ENCODE data around the gene LRIT3. TPM values are rescaled to one million over a fixed set of nuclear protein-coding genes. Genes with fewer than 3 reads are reported as not detected.
A peak's percentile ranks its signal among the peaks of the same experiment; 100 is the strongest.

Gene LRIT3
- total RNA-seq, 1 experiment from 2014 or later: not detected

GRCh38 chr4:109908731-109909130, 60.8 kb downstream of the LRIT3 start:
- no peaks in the 10 kb centered on the region for H3K9me3 ChIP-seq (ENCODE audit: insufficient read depth, low read depth)
- no peaks in the 10 kb centered on the region for H3K9me2 ChIP-seq (ENCODE audit: insufficient read depth)
- H3K4me1 ChIP-seq (replicated peaks; ENCODE audit: insufficient read depth): peaks cover 9% of the 10 kb centered on the region; the same call in 1 of the 2 replicates
- no peaks in the 10 kb centered on the region for H4K20me1 ChIP-seq (ENCODE audit: insufficient read depth)
- intact Hi-C loops (cut with micrococcal nuclease; ENCODE audit: unreplicated experiment): no loop called here
- H3K4me3 ChIP-seq: no peak overlapping the region
- H3K27me3 ChIP-seq (ENCODE audit: insufficient read depth, low read depth): no peaks in the 10 kb centered on the region
- no TSS peak for BruUV-seq (replicated peaks)
- no peaks in the 10 kb centered on the region for H3K36me3 ChIP-seq (ENCODE audit: low read depth)
- ChIA-PET POLR2A (ENCODE audit: unreplicated experiment) (no interaction called here), CTCF (no interaction called here)
- H3K4me2 ChIP-seq: no peak overlapping the region
- H3K27ac ChIP-seq: no peak overlapping the region
- H3F3A ChIP-seq (ENCODE audit: insufficient read depth, low read depth): no peaks in the 10 kb centered on the region
- no peak for DNase-seq
- TF ChIP-seq CTCF (conservative IDR thresholded peaks at IDR 0.05) (no peak), EZH2 (IDR thresholded peaks at IDR 0.05; ENCODE audit: low read depth) (no peak)
- H2AFZ ChIP-seq: no peak overlapping the region
- no peaks in the 10 kb centered on the region for H3K79me2 ChIP-seq (ENCODE audit: low read depth)

- Histone ChIP-seq H2AFZ (no peak overlapping the region), H3F3A (ENCODE audit: insufficient read depth, low read depth) (no peaks in the 10 kb centered on the region), H3K4me1 (replicated peaks; ENCODE audit: insufficient read depth) (peaks cover 9% of the 10 kb centered on the region; the same call in 1 of the 2 replicates), H3K27ac (no peak overlapping the region), H3K27me3 (ENCODE audit: insufficient read depth, low read depth) (no peaks in the 10 kb centered on the region), H3K9me2 (ENCODE audit: insufficient read depth) (no peaks in the 10 kb centered on the region), H4K20me1 (ENCODE audit: insufficient read depth) (no peaks in the 10 kb centered on the region), H3K36me3 (ENCODE audit: low read depth) (no peaks in the 10 kb centered on the region), H3K4me3 (no peak overlapping the region), H3K79me2 (ENCODE audit: low read depth) (no peaks in the 10 kb centered on the region), H3K9me3 (ENCODE audit: insufficient read depth, low read depth) (no peaks in the 10 kb centered on the region), H3K4me2 (no peak overlapping the region)
- ChIA-PET POLR2A (ENCODE audit: unreplicated experiment) (no interaction called here), CTCF (no interaction called here)
- no peak for TF ChIP-seq CTCF (conservative IDR thresholded peaks at IDR 0.05)
- no peak for TF ChIP-seq EZH2 (IDR thresholded peaks at IDR 0.05; ENCODE audit: low read depth)
- no TSS peak for BruUV-seq (replicated peaks)
- no peak for DNase-seq
- intact Hi-C loops (cut with micrococcal nuclease; ENCODE audit: unreplicated experiment): loop anchor here (5.0 to 10.0 kb wide), 3 partner anchors 57 to 478 kb away; partner anchors contain the start of genes CASP6 and SEC24B
Measured at GRCh38 chr4:109910256-109910655, 62.3 kb downstream of the LRIT3 start.

- Histone ChIP-seq H2AFZ (peak within 1 kb of the TSS; percentile 86), H3K27me3 (ENCODE audit: insufficient read depth, low read depth) (no peaks in the 10 kb centered on the region), H3K79me2 (ENCODE audit: low read depth) (no peaks in the 10 kb centered on the region), H3K9me2 (ENCODE audit: insufficient read depth) (no peaks in the 10 kb centered on the region), H3K36me3 (ENCODE audit: low read depth) (no peaks in the 10 kb centered on the region), H3K9me3 (ENCODE audit: insufficient read depth, low read depth) (no peaks in the 10 kb centered on the region), H3K4me2 (peak within 1 kb of the TSS; percentile 68), H3K4me1 (replicated peaks; ENCODE audit: insufficient read depth) (peaks cover 9% of the 10 kb centered on the region; the same call in 1 of the 2 replicates), H3F3A (ENCODE audit: insufficient read depth, low read depth) (no peaks in the 10 kb centered on the region), H4K20me1 (ENCODE audit: insufficient read depth) (no peaks in the 10 kb centered on the region), H3K4me3 (peak within 1 kb of the TSS; percentile 45; the same call in 1 of the 2 replicates), H3K27ac (peak within 1 kb of the TSS; percentile 58; the same call in 1 of the 2 replicates)
- intact Hi-C loops (cut with micrococcal nuclease; ENCODE audit: unreplicated experiment): loop anchor here (5.0 to 10.0 kb wide), 3 partner anchors 54 to 481 kb away; partner anchors contain the start of genes CASP6 and SEC24B
- no peak for DNase-seq
- CTCF ChIA-PET: no interaction called here
- no peak for TF ChIP-seq CTCF (conservative IDR thresholded peaks at IDR 0.05)
- TF ChIP-seq EZH2 (IDR thresholded peaks at IDR 0.05; ENCODE audit: low read depth): no peak
- TSS peak; percentile 72 for BruUV-seq (replicated peaks)
- POLR2A ChIA-PET (ENCODE audit: unreplicated experiment): interaction anchor here (0.6 to 0.8 kb wide), 3 partner anchors 14 to 134 kb away, joined by 3 to 6 read pairs (median 5); no protein-coding TSS in a partner anchor
Measured at GRCh38 chr4:109912706-109913595, 65.0 kb downstream of the LRIT3 start, which contains the start of gene EGF. EGF (plus strand) TSS chr4:109912883; CDS start chr4:109913336, 453 bp downstream.

Measured in PC-9 (cell line).